DND-41 (cell line): Measurements from ENCODE around the gene PPFIBP2.

ENCODE experiments used
- EZH2 ChIP-seq: IDR thresholded peaks from 3 replicates; pipeline ENCODE4 v1.6.1; 2012; ENCODE audit warnings: borderline replicate concordance, low read depth, mild to moderate bottlenecking, moderate library complexity, low read length, inconsistent platforms; ENCODE audit not compliant: severe bottlenecking
- TF ChIP-seq, protein P1 (sequence below): IDR thresholded peaks from 2 replicates; pipeline ENCODE4 v1.5.1; 2012; ENCODE audit warnings: borderline replicate concordance, low read length, moderate library complexity, mild to moderate bottlenecking; ENCODE audit not compliant: poor library complexity, severe bottlenecking; ENCODE audit errors: extremely low read depth

DNA sequence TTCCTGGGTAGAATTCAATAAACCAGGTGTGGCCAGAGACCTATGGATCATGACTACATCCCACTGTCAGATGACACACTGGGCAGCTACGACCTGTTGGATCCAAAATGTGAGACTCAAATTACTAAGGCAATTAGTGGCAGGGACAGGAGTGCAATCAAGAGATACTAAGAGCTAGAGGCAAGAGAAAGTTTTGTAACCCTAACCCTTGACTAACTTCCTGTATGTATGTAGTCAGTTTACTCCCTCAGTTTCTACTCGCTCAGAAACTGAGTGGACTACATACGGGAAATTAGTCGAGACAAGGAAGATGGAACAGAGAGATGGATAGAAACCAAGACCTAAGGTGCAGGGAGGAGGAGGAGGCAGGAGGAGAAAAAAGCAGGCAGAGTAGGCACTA is 156.8 kb downstream of the PPFIBP2 start:
- TF ChIP-seq, protein P1, sequence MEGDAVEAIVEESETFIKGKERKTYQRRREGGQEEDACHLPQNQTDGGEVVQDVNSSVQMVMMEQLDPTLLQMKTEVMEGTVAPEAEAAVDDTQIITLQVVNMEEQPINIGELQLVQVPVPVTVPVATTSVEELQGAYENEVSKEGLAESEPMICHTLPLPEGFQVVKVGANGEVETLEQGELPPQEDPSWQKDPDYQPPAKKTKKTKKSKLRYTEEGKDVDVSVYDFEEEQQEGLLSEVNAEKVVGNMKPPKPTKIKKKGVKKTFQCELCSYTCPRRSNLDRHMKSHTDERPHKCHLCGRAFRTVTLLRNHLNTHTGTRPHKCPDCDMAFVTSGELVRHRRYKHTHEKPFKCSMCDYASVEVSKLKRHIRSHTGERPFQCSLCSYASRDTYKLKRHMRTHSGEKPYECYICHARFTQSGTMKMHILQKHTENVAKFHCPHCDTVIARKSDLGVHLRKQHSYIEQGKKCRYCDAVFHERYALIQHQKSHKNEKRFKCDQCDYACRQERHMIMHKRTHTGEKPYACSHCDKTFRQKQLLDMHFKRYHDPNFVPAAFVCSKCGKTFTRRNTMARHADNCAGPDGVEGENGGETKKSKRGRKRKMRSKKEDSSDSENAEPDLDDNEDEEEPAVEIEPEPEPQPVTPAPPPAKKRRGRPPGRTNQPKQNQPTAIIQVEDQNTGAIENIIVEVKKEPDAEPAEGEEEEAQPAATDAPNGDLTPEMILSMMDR: no peak
- no peak for TF ChIP-seq EZH2
